Sciatic nerve (tissue), 2 donors: Measurements from ENCODE around the gene MESP2. TPM values are rescaled to one million over a fixed set of nuclear protein-coding genes. Genes with fewer than 3 reads are reported as not detected.

Experiments
- ATAC-seq: fragments of 200-7000 bp; cut with Tn5 transposase; one replicate; pipeline ENCODE4 v1.9.1; 2020; ENCODE audit warnings: mild to moderate bottlenecking, moderate library complexity
- DNase-seq: peaks from one replicate; pipeline ENCODE4 v3.0.0-alpha.2; 2020; ENCODE audit warnings: low spot score
- intact Hi-C: fragments of 100-400 bp; cut with DNase I; formaldehyde crosslinking; loops from one replicate; pipeline ENCODE4 v1.14.2; 2022
- total RNA-seq: library from RNA; stranded (reverse); fragmentation: NEBNext Ultra II Directional; extraction: Animal tissue kit (Norgen Biotek cat#: 25700); gene quantifications from one replicate; pipeline ENCODE4 v1.2.1, GENCODE V29; 2021
- donor health status: DM: no; HTN: no; CAD: no.
- donor health status: DM: no; HTN: no; CAD: no.

MESP2 gene
- total RNA-seq, 1 donor from 2014 or later, result 0.45 TPM

DNA sequence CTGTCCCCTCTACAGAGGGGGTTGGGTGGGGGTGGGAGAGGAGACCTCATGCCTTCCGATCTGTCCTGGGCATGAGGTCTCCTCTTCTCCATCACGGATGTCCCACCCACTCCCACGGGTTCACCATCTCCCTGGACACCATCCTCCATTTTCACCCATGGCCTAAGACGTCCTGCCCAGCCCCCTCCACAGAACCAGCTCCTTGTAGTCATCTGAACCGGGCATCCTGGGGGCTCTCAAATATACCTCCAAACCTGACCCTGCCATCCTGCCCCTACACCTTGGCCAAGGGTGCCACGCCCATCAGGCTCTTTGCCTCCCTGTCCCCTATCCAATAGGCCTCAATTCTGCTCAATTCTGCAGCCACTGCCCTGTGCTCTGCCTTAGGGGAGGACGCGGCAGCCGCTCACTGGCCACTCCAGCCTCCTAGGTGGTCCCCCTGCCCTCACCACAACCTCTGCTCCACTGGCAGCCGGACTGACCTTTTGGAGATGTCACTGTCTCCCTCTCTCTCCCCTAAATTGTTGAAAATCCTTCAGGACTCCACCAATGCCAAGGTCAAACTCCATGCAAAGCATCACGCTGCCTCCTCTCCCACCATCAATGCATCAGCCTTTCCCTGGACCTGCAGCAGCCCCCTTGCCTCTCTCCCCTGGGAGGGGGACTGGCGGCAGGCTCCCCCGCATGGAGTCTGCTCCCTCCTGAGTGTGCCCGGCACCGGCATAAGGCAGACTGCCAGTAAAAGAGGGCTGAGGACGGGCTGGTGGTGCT, 47.9 kb downstream of the MESP2 start:
- no peak for ATAC-seq
- no peak for DNase-seq
- intact Hi-C loops, result no loop called here

DNA sequence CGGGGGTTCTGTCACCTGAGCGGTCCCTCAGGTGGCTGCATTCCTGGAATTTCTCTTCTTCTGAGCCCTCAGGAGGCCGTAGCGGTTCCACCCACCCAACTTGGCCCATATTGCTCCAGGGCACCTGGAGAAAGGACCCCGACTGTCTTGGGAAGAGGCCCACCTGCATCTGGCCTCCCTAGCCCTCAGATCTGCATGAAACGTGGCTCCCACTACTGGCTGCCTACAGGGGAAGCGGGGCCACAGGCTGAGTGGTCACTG, 48.4 kb downstream of the MESP2 start:
- ATAC-seq, result no peak
- intact Hi-C loops, result no loop called here
- no peak for DNase-seq

DNA sequence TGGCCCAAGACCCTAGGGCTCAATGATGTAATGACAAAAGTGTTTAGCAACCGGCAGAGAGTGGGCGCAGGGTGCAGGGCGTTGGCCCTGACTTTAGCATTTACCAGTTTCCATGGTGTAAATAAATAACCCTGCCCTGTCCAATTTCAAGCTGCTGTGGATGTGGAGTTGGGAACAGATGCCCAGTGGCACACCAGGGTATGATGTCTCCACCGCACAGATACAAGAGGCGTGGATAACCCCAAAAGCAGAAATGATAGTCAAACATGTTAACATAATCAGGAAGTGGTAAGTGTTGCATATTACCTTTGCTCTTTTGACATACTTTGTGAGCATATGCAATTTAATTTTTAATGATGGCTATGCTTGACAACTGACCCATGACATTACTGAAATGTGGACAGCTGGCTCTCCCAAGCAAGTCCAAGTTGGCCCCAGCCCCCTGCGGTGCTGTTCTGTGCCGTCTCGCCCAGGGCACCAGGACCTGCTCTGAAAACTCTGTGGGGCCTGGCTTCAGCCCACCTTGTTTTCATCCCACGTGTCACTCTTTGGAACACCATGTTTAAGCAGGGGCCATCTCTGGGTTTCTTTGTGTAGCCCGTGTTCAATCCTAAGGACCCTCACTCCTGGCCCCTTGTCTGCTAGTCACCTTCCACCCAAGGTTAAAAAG, 49.3 kb downstream of the MESP2 start:
- ATAC-seq (no peak), DNase-seq (no peak)
- intact Hi-C loops, result no loop called here

DNA sequence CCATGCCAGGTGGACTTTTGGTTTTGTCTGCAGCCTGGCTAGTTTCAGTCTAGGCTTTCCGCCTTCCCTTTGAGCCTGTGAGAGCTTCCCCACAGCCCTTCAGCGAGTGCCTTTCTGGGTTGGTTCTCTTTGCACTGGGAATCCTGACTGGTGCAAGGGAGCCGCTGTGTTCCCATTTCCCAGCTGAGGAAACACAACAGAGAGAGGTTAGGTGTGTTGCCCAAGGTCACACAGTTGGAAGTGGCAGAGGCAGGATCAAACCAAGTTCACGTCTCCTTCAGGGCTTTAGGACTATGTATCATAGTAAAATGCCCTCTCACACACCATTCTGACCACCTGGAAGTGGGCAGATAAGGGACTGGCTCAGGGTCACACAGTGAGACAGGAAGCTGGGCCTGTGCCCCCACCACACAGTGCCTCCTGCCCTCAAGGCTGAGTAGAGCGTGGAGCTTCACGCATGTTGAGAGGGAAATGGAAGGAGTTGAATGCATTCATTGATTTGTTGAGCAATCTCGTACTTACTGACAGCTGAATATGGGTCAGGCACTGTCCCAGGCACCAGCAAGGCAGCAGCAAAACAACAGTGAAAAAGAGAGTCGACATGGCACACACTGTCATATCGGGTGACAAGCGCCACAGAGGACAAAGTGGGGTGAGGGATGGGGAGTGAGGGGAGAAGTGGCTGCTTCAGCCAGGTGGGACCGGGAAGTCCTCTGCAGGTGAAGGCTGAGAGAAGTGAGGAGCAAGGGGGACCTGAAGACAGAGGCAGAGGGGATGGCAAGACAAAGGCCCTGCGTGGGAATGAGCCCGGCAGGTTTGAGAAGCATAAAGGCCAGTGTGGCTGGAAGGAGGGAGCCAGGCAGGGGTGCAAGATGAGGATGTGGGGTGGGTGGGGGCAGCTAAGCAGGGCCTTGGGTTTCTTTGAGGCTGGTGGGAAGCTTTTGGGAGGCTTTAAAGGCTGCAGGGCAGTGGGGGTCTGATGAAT, 50.8 kb downstream of the MESP2 start:
- ATAC-seq, result no peak
- intact Hi-C loops, result no loop called here

DNA sequence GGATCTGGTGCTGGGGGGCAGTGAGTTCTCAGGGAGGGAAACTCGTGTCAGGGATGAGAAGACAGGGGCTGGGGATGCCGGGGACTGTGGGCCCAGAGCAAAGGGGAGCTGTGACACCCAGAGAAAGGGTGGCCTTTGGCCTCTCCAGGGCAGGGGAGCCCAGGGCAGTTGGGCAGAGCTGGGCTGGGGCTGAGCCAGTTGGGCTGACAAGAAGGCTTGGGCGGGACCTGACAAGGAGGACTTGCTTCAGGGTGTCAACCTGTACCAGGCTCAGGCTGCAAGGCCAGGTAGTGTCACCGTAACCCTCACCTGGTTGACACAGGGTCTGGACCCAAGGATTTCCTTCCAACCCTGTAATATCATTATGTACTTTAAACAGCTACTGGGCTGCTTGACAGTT, 51.7 kb downstream of the MESP2 start:
- intact Hi-C loops, result no loop called here
- DNase-seq, result no peak
- ATAC-seq, result peak; percentile 3

More for the DNA sequence above, 50.8 kb downstream of the MESP2 start:
- no peak for DNase-seq

Other genes with a start within 250 kb of the MESP2 start
- 0.22 TPM for gene TICRR, start 200.9 kb upstream of the MESP2 start, total RNA-seq
- 9.2 TPM for gene KIF7, start 120.9 kb upstream of the MESP2 start, total RNA-seq
- gene PLIN1, start 97.0 kb upstream of the MESP2 start, total RNA-seq, result 57.4 TPM
- 6.2 TPM for gene PEX11A, start 85.6 kb upstream of the MESP2 start, total RNA-seq
- not detected for gene WDR93, start 85.5 kb upstream of the MESP2 start, total RNA-seq
- gene MESP1, start 25.1 kb upstream of the MESP2 start, total RNA-seq, result 2.1 TPM
- gene ANPEP, start 38.5 kb downstream of the MESP2 start, total RNA-seq, result 53.7 TPM
- gene AP3S2, start 117.7 kb downstream of the MESP2 start, total RNA-seq, result 41.8 TPM
- 30.1 TPM for gene ARPIN, start 136.6 kb downstream of the MESP2 start, total RNA-seq
- 20.2 TPM for gene ZNF710, start 225.0 kb downstream of the MESP2 start, total RNA-seq